HG02610 (cell line): ENCODE measurements around the gene EDIL3.
A peak's percentile ranks its signal among the peaks of the same experiment; 100 is the strongest.

Experiments used
- ATAC-seq: cut with Tn5 transposase; IDR thresholded peaks from one replicate; pipeline ENCODE4 v1.9.1; 2021; ENCODE audit warnings: mild to moderate bottlenecking, moderate library complexity; ENCODE audit not compliant: unreplicated experiment

Gene EDIL3

DNA sequence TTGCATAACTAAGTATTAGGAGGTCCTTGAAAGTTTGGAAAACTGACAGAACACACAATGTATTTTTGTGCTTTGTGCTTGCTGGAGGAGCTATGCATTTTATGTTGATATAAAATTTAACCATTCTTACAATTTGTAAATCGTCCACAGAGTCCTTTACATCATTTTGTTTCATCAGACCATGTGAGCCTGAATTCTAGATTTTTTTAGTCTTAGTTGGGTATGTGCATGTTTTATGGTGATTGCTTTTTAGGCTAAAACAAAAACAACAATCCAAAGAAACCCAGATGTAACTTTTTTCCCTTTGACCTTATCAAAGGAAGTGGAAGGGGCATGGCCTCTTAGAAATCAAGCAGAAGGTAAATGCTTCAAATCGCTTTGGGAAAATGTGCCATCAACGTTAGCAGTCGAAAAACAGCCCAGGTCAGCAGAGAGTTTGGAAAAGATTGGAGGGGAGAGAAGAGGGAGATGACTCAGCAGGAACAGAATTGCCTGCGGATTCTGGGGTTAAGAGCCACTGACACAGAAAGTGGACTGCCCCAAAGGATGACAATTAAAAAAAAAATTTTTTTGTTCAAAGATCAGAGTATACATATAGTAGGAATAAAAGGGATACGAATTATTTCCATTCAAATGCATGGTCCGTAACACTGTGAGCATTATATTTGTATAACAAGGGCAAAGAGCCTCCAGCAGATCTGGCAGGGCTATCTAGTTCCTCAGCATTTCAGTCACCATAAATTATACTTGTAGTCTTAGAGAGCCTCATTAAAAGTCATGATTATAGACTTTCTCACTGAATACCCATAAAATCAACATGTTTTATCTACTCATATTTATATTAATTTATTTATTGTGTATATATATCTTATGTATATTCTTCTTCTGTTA lies 410.5 kb downstream of the EDIL3 start:
- no peak for ATAC-seq

- no peak for ATAC-seq
Observed at GRCh38 chr5:83972909-83973308, 411.8 kb downstream of the EDIL3 start.

DNA sequence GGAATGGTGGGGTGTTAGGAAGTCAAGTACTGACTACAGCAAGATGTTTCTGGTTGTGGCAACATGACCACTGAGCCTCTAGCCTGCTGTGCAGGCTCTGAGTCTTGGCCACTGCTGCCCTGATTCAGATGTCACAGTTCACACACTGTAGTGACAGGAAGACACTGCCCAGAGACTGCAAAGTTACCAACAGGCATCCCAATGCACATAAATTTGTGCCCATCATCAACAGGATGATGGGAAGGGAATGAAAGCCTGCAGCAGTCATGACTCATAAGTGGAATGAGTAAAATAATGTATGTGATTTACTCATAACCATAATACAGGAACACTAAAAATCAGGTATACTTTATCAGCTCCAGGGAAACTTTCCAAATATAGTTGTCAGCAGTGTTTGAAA lies 412.4 kb downstream of the EDIL3 start:
- no peak for ATAC-seq

GRCh38 chr5:83967417-83967816 lies 417.3 kb downstream of the EDIL3 start:
- ATAC-seq = no peak

DNA sequence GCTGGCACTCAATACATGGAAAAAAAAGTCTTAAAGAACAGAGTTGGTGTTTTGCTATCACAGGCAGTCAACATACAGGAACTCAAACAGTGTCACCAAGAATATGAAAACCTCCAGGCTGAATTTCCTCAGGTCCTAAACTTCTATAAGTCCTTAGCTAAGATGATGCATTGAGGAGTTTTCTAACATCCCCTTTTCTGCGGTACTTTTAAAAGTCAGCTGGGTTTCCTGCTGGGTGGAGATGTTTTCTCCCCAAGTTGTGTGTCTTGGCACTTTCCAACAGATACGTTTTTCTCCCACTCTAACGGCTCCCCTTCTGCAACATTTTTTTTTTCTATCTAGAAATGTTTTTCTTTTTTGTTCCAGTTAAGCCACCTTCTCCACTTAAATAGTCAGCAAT lies 419.2 kb downstream of the EDIL3 start:
- ATAC-seq = no peak

DNA sequence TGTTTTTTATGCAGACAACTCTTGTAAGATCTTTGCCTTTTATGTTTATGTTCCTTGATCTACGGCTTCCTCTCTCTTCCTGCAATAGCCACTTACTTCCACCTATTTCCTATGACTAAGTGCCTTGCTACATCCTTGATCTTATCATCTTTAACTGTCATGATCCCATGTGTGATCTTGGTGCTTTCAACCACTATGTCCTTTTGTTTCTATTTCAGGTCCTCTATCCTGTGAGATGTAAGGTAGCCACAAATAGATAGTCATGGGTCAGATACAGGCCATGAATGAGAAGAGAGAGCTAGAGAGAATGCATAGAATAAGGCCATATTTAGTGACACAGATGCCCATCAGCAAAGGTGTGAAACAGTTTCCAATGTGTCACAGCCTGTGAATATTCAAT lies 420.4 kb downstream of the EDIL3 start:
- no peak for ATAC-seq

DNA sequence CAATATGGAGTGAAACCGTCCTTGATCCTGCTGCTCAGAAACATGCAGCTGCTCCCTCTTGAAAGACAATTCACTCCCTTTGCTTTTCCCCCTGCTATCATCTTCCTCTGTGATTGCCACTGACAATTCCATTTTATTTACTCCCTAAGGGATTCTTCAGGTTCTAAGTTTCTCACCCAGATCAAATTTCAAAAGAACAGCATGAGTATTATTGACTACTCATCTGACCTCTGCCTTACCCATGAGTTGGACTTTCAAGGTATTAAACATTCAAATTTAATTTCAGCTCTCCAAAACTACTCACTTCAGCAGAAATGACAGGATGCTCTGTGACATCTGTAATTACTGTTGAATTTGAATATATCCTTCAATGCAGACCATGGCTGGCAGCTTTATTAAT lies 427.5 kb downstream of the EDIL3 start:
- no peak for ATAC-seq

GRCh38 chr5:83956386-83956785 lies 428.3 kb downstream of the EDIL3 start:
- ATAC-seq = no peak

- ATAC-seq = no peak
Observed at GRCh38 chr5:83955916-83956315, 428.8 kb downstream of the EDIL3 start.

DNA sequence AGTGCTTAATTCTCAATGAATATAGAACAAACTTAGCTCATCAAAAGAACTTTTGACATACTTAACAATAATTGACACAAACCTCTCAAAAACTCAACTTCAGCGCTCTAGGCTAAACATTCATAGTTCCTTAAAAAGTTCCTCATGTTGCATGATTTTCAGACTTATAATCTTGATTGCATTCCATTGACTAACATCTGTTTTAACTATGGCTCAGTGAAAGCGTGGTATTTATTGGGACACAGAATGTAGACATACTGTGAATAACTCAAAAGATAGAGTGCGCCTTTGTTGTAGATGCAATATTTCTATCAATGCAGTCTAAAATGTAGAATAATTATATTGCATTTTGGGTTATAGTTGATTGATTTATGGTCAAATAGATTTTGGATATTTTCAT lies 436.9 kb downstream of the EDIL3 start:
- no peak for ATAC-seq

DNA sequence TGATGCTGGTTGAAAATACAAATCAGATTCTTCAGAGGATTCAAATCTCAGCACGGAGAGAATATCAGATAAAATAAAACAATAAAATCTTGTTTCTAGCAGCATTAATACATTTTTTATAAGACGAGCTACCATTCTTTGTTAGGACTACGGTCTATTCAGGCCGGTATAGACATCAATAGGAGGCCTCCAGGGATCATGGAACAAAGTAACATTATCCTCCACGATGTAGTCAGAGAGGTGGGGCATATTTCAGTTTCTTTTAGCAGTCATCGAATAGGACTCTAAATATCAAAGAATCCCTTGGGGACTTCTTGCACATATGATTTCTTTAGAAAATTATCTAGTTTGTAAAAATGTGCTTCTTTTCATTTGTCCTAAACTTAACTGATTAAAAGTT lies 438.2 kb downstream of the EDIL3 start:
- ATAC-seq = no peak

GRCh38 chr5:83942155-83942554 lies 442.5 kb downstream of the EDIL3 start:
- peak; percentile 55 for ATAC-seq

DNA sequence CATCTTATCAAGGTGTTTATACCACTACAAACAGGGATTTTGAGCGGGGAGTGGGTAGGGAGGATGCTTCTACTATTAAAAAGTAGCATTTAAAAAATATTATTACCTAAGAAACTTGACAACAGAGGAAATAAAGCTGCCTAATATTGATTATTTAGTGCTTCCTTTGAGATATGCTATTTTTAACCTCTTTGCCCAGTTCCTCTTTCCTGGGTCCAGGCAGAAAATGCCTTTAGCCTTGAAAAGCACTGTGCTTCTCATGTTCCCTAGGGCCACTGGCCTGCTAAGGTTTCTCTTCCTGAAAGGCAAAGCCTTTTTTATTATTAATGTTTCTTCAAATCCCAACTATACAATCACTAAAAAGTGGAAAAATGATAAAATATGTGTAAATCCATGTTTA lies 446.8 kb downstream of the EDIL3 start:
- ATAC-seq = no peak

- no peak for ATAC-seq
Observed at GRCh38 chr5:83931969-83932368, 452.7 kb downstream of the EDIL3 start.

GRCh38 chr5:83927140-83927733 lies 457.4 kb downstream of the EDIL3 start:
- peak; percentile 82 for ATAC-seq

GRCh38 chr5:83925955-83926337 lies 458.7 kb downstream of the EDIL3 start:
- no peak for ATAC-seq

DNA sequence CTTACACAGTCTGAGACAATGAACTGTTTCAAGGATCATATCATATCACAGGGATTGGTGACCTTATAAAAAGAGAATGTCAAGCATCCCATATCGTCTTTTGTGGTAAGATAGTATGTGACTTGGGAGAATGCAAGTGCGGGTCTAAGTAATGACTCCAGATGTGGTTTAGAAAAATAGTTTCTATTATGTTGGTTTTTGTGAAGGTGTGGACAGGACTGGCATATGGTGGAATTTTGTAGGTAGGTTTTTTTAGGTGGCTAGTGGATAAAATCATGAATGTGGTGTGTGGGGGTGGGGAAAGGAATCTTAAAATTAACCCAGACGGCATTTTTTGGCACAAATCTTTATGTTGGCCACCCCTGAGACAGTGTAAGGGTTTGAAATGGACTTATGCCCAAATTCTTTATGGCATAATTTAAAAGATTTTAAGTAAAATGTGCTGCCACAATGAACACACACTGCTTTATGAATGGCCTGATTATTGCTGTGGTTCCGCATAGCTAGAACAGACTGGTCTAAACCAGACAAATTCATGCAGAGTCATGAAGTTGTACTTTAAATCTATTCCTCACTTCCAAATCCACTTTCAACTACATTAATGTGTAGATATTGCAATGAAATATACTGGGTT lies 459.2 kb downstream of the EDIL3 start:
- no peak for ATAC-seq

GRCh38 chr5:83924891-83925290 lies 459.8 kb downstream of the EDIL3 start:
- ATAC-seq = no peak

DNA sequence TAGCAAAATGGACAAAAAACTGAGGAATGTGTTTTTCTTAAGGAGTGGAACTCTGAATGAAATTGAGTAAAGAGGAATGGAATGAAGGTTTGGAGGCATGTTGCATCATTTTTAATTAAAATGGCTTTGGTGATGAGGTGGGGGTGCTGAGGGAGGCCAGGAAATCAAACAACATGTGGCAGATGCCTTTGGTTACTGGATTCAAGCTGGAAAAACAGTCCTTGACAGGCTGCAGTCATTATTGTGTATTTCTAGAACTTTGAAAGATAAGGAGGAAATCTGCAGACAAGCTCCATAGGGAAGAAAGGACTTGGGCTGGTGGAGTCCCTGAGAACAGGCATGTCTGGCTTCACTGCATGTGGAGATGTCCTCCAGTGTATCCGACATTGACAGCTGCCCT lies 460.5 kb downstream of the EDIL3 start:
- ATAC-seq = no peak

DNA sequence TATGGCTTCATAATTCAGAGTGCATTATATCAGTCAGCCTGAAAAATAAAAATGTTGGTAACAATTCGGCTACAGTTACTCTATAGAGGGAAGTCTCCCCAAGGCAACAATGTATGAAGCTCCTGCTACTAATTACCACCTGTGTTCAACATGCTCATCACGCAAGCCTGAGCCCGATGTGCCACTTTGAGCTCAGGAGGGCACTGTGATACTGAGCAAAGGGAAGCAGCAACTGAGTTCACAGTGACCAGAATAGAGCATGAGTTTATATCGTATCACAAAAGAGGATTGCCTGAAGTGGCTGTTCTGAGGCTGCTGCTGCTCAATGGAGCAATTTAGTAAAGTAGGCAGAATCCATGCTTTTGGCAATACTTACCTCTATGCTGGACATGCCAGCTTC lies 462.0 kb downstream of the EDIL3 start:
- ATAC-seq = no peak

DNA sequence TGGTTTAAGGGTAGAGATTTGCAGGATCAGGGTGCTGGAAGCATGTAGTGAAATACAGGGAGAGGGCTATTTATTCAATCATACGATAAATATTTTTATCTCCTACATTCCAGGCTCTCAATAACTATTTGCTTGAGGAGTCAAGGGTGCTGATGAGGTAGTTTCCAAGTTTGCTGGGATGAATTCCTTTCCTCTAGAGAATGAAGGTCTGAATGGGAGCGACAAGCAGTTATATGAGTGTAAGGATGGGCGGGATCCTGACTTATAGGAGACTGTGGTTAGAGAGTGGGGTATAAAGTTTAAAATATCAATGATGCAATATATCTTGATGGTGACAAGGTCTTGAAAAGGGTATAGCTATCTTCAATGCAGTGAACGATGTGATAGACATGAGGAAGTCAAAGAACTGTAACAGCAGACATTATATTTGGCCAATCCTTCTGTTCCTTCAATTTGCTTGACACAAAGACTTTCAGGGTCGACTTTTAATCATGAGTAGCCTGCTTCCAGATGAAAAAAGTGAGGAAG lies 462.9 kb downstream of the EDIL3 start:
- no peak for ATAC-seq
